Activated CD4-positive, alpha-beta memory T cell treated with anti-CD3 and anti-CD28 coated beads, Interleukin-2, amount 10 ng/mL, durations not matched to agents 7 days and 5 days (primary cell): ENCODE data around the gene BIK. TPM values are rescaled to one million over a fixed set of nuclear protein-coding genes. Genes with fewer than 3 reads are reported as not detected.
A peak's percentile ranks its signal among the peaks of the same experiment; 100 is the strongest.
"Not testable (repeated sequence)": the region's sequence is repeated elsewhere in the genome, so short reads cannot be mapped to it uniquely, and the experiment has no call there.

ENCODE experiments used
- CTCF ChIA-PET: fragments of 350-600 bp; sonication (Branson Sonifier 250); formaldehyde crosslinking; loops from one replicate; lab custom pipeline; 2021; ENCODE audit warnings: antibody characterized with exemption, inconsistent platforms; lab: Charles Lee
- POLR2A ChIA-PET: fragments of 350-600 bp; sonication (Branson Sonifier 250); formaldehyde crosslinking; loops from one replicate; lab custom pipeline; 2021; ENCODE audit warnings: antibody characterized with exemption; lab: Charles Lee
- DNase-seq: peaks from one replicate; pipeline ENCODE4 v3.0.0-alpha.2; 2020
- H3K27ac Mint-ChIP-seq: one replicate; pipeline ENCODE4 v1.8.0; 2021; ENCODE audit warnings: mild to moderate bottlenecking, mixed read lengths
- H3K27me3 Mint-ChIP-seq: one replicate; pipeline ENCODE4 v1.8.0; 2021; ENCODE audit warnings: mixed read lengths
- H3K36me3 Mint-ChIP-seq: one replicate; pipeline ENCODE4 v1.8.0; 2021; ENCODE audit warnings: low read depth, mixed read lengths
- H3K4me1 Mint-ChIP-seq: one replicate; pipeline ENCODE4 v1.8.0; 2021; ENCODE audit warnings: mixed read lengths
- H3K4me3 Mint-ChIP-seq: one replicate; pipeline ENCODE4 v1.8.0; 2021; ENCODE audit warnings: mild to moderate bottlenecking, mixed read lengths
- H3K9me3 Mint-ChIP-seq: one replicate; pipeline ENCODE4 v1.8.0; 2021; ENCODE audit warnings: mixed read lengths
- total RNA-seq, 2 experiments: library from RNA; stranded (reverse); gene quantifications; one replicate each; pipeline ENCODE4 v1.2.3, GENCODE V29; 2021

Gene BIK
- total RNA-seq, 2 experiments from 2014 or later: 2.6 TPM

GRCh38 chr22:43090130-43090789, 20.3 kb upstream of the BIK start:
- POLR2A ChIA-PET: interaction anchor here (0.7 to 1.1 kb wide), 3 partner anchors 76 to 475 kb away, joined by 3 to 10 read pairs (median 3); partner anchors contain the start of gene POLDIP3
- peak; percentile 63 for DNase-seq

GRCh38 chr22:43092085-43092484, 18.5 kb upstream of the BIK start:
- no peak for DNase-seq
- H3K4me1 Mint-ChIP-seq: peaks cover 13% of the 10 kb centered on the region
- H3K9me3 Mint-ChIP-seq: peaks cover 12% of the 10 kb centered on the region
- ChIA-PET CTCF (interaction anchor here (0.6 to 1.5 kb wide), 5 partner anchors 10 to 468 kb away, joined by 3 to 6 read pairs (median 3); partner anchors contain the start of gene ARFGAP3), POLR2A (no interaction called here)
- peaks cover 6% of the 10 kb centered on the region for H3K36me3 Mint-ChIP-seq
- no peak overlapping the region for H3K4me3 Mint-ChIP-seq
- H3K27me3 Mint-ChIP-seq: no peaks in the 10 kb centered on the region
- H3K27ac Mint-ChIP-seq: no peak overlapping the region

More at GRCh38 chr22:43090130-43090789, 20.3 kb upstream of the BIK start:
- H3K27me3 Mint-ChIP-seq: no peaks in the 10 kb centered on the region
- peaks cover 27% of the 10 kb centered on the region for H3K4me1 Mint-ChIP-seq
- peak overlapping the region; percentile 55 for H3K4me3 Mint-ChIP-seq
- H3K27ac Mint-ChIP-seq: peak overlapping the region; percentile 62
- peaks cover 10% of the 10 kb centered on the region for H3K36me3 Mint-ChIP-seq
- no peaks in the 10 kb centered on the region for H3K9me3 Mint-ChIP-seq
- CTCF ChIA-PET: interaction anchor here (0.6 to 1.1 kb wide), 7 partner anchors 16 to 469 kb away, joined by 3 to 11 read pairs (median 4); no protein-coding TSS in a partner anchor

- ChIA-PET CTCF (no interaction called here), POLR2A (no interaction called here)
- no peak overlapping the region for H3K4me3 Mint-ChIP-seq
- no peaks in the 10 kb centered on the region for H3K27me3 Mint-ChIP-seq
- DNase-seq: no peak
- H3K9me3 Mint-ChIP-seq: peaks cover 12% of the 10 kb centered on the region
- peaks cover 6% of the 10 kb centered on the region for H3K36me3 Mint-ChIP-seq
- H3K4me1 Mint-ChIP-seq: peaks cover 7% of the 10 kb centered on the region
- H3K27ac Mint-ChIP-seq: no peak overlapping the region
Observed at GRCh38 chr22:43094085-43094484, 16.5 kb upstream of the BIK start.

- H3K36me3 Mint-ChIP-seq: peaks cover 6% of the 10 kb centered on the region
- POLR2A ChIA-PET: no interaction called here
Observed at GRCh38 chr22:43094551-43094950, 16.0 kb upstream of the BIK start.

GRCh38 chr22:43096420-43096819, 14.1 kb upstream of the BIK start:
- ChIA-PET POLR2A (no interaction called here), CTCF (no interaction called here)
- DNase-seq: no peak
- Mint-ChIP-seq H3K4me3 (no peak overlapping the region), H3K9me3 (peaks cover 12% of the 10 kb centered on the region), H3K4me1 (peaks cover 4% of the 10 kb centered on the region), H3K27me3 (no peaks in the 10 kb centered on the region), H3K36me3 (peaks cover 6% of the 10 kb centered on the region), H3K27ac (no peak overlapping the region)

More at GRCh38 chr22:43094551-43094950, 16.0 kb upstream of the BIK start:
- H3K27me3 Mint-ChIP-seq: no peaks in the 10 kb centered on the region
- no peak overlapping the region for H3K27ac Mint-ChIP-seq
- DNase-seq: no peak
- peaks cover 4% of the 10 kb centered on the region for H3K4me1 Mint-ChIP-seq
- H3K4me3 Mint-ChIP-seq: no peak overlapping the region
- CTCF ChIA-PET: interaction anchor here (0.7 kb wide), 2 partner anchors 44 to 340 kb away, joined by 4 read pairs; no protein-coding TSS in a partner anchor
- H3K9me3 Mint-ChIP-seq: peaks cover 12% of the 10 kb centered on the region

- H3K27me3 Mint-ChIP-seq: no peaks in the 10 kb centered on the region
- H3K36me3 Mint-ChIP-seq: peaks cover 6% of the 10 kb centered on the region
- H3K27ac Mint-ChIP-seq: no peak overlapping the region
- H3K4me1 Mint-ChIP-seq: peaks cover 4% of the 10 kb centered on the region
- ChIA-PET CTCF (no interaction called here), POLR2A (no interaction called here)
- no peak for DNase-seq
- H3K4me3 Mint-ChIP-seq: no peak overlapping the region
- peaks cover 12% of the 10 kb centered on the region for H3K9me3 Mint-ChIP-seq
Observed at GRCh38 chr22:43098356-43098755, 12.2 kb upstream of the BIK start.

- POLR2A ChIA-PET: no interaction called here
- Mint-ChIP-seq H3K9me3 (peaks cover 12% of the 10 kb centered on the region), H3K4me3 (no peak overlapping the region), H3K27ac (no peak overlapping the region), H3K4me1 (peaks cover 9% of the 10 kb centered on the region), H3K27me3 (no peaks in the 10 kb centered on the region), H3K36me3 (peaks cover 6% of the 10 kb centered on the region)
- CTCF ChIA-PET: no interaction called here
- DNase-seq: no peak
Observed at GRCh38 chr22:43099095-43099494, 11.5 kb upstream of the BIK start.

GRCh38 chr22:43100225-43100624, 10.3 kb upstream of the BIK start:
- H3K4me3 Mint-ChIP-seq: no peak overlapping the region
- peaks cover 14% of the 10 kb centered on the region for H3K4me1 Mint-ChIP-seq
- CTCF ChIA-PET: no interaction called here
- no peak for DNase-seq
- H3K27ac Mint-ChIP-seq: no peak overlapping the region
- H3K36me3 Mint-ChIP-seq: peaks cover 6% of the 10 kb centered on the region
- H3K9me3 Mint-ChIP-seq: peaks cover 12% of the 10 kb centered on the region
- no peaks in the 10 kb centered on the region for H3K27me3 Mint-ChIP-seq
- POLR2A ChIA-PET: no interaction called here

GRCh38 chr22:43101306-43101705, 9.2 kb upstream of the BIK start:
- CTCF ChIA-PET: interaction anchor here (0.6 kb wide), 1 partner anchor 45 kb away, joined by 4 read pairs; no protein-coding TSS in a partner anchor
- DNase-seq: no peak

DNA sequence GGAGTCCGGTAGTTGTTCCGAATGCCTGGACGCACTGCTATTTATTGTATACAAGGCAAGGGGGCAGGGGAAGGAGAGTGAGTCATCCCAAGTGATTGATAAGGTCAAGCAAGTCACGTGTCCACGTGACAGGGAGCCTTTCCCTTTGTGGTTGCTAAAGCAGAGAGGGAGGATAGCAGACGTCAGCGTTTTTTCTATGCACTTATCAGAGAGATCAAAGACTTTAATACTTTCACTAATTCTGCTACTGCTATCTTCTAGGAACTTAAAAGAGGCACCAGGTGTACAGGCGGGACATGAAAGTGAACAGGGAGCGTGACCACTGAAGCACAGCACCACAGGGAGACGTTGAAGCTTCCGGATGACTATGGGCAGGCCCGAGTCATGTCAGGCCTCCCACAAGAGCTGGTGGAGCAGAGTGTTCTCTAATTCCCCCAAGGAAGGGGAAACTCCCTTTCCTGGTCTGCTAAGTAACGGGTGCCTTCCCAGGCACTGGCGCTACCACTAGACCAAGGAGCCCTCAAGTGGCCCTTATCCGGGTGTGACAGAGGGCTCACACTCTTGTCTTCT, 6.4 kb upstream of the BIK start:
- H3K4me1 Mint-ChIP-seq: peaks cover 17% of the 10 kb centered on the region
- H3K27ac Mint-ChIP-seq: peak overlapping the region; percentile 3
- H3K27me3 Mint-ChIP-seq, H3K4me3 Mint-ChIP-seq, H3K36me3 Mint-ChIP-seq, POLR2A ChIA-PET, H3K9me3 Mint-ChIP-seq: not testable (repeated sequence)
- DNase-seq: peak; percentile 34
- CTCF ChIA-PET: interaction anchor here (1.4 kb wide), 1 partner anchor 83 kb away, joined by 4 read pairs; the partner anchor contains the start of gene TTLL12

More at GRCh38 chr22:43101306-43101705, 9.2 kb upstream of the BIK start:
- H3K27ac Mint-ChIP-seq: no peak overlapping the region
- peaks cover 1% of the 10 kb centered on the region for H3K36me3 Mint-ChIP-seq
- no peaks in the 10 kb centered on the region for H3K27me3 Mint-ChIP-seq
- peaks cover 15% of the 10 kb centered on the region for H3K4me1 Mint-ChIP-seq
- no peak overlapping the region for H3K4me3 Mint-ChIP-seq
- H3K9me3 Mint-ChIP-seq: peaks cover 6% of the 10 kb centered on the region
- POLR2A ChIA-PET: no interaction called here

- H3K27ac Mint-ChIP-seq, H3K27me3 Mint-ChIP-seq, H3K4me3 Mint-ChIP-seq, H3K36me3 Mint-ChIP-seq, DNase-seq, POLR2A ChIA-PET, H3K9me3 Mint-ChIP-seq: not testable (repeated sequence)
- H3K4me1 Mint-ChIP-seq: peaks cover 17% of the 10 kb centered on the region
- CTCF ChIA-PET: interaction anchor here (1.4 to 2.3 kb wide), 2 partner anchors 15 to 82 kb away, joined by 4 read pairs; partner anchors contain the start of gene TTLL12
Observed at GRCh38 chr22:43104950-43105349, 5.6 kb upstream of the BIK start.

GRCh38 chr22:43106302-43106701, 4.2 kb upstream of the BIK start:
- ChIA-PET POLR2A (no interaction called here), CTCF (interaction anchor here (2.3 kb wide), 1 partner anchor 16 kb away, joined by 4 read pairs; no protein-coding TSS in a partner anchor)
- Mint-ChIP-seq H3K4me1 (peaks cover 15% of the 10 kb centered on the region), H3K9me3 (no peaks in the 10 kb centered on the region), H3K4me3 (no peak overlapping the region), H3K27ac (no peak overlapping the region), H3K36me3 (no peaks in the 10 kb centered on the region), H3K27me3 (peaks cover 13% of the 10 kb centered on the region)
- no peak for DNase-seq

- POLR2A ChIA-PET: interaction anchor here (1.1 kb wide), 1 partner anchor 78 kb away, joined by 3 read pairs; no protein-coding TSS in a partner anchor
- Mint-ChIP-seq H3K27me3 (peaks cover 22% of the 10 kb centered on the region), H3K4me3 (peak overlapping the region; percentile 7), H3K4me1 (peaks cover 10% of the 10 kb centered on the region), H3K9me3 (no peaks in the 10 kb centered on the region), H3K27ac (no peak overlapping the region), H3K36me3 (no peaks in the 10 kb centered on the region)
- no peak for DNase-seq
- CTCF ChIA-PET: interaction anchor here (1.2 to 1.4 kb wide), 3 partner anchors 27 to 43 kb away, joined by 3 to 5 read pairs (median 3); no protein-coding TSS in a partner anchor
Observed at GRCh38 chr22:43109511-43109910, 1.0 kb upstream of the BIK start.
